ENCODE data around the gene PGAP3. TPM values are rescaled to one million over a fixed set of nuclear protein-coding genes. Genes with fewer than 3 reads are reported as not detected.

The PGAP3 gene
- polyA plus RNA-seq, 1 experiment, result 9.6 TPM

DNA sequence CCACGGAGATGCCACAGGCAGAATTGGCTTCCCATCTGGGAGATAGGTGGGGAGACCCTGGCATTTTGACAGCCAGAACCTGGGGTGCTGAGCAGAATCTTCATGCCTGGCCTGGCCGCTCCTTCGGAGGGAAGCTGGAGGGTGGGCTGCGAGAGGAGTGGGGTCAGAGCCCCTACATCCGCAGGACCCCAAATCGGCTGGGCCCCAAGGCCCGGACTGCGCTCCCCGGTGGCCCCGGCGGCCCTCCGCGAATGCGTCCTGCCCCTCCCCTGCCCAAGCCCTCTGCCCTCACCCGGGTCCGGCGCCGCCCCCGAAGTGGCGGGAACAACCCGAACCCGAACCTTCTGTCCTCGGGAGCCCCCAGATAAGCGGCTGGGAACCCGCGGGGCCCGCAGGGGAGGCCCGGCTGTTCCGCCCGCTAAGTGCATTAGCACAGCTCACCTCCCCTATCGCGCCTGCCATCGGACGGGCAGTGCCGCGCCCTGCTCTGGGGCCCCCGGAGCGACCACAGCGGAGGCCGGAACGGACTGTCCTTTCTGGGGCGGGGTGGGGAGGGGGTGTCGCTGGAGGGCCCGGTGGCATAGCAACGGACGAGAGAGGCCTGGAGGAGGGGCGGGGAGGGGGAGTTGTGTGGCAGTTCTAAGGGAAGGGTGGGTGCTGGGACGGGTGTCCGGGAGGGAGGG is 20.5 kb downstream of the PGAP3 start:
- TF ChIP-seq, protein P1, sequence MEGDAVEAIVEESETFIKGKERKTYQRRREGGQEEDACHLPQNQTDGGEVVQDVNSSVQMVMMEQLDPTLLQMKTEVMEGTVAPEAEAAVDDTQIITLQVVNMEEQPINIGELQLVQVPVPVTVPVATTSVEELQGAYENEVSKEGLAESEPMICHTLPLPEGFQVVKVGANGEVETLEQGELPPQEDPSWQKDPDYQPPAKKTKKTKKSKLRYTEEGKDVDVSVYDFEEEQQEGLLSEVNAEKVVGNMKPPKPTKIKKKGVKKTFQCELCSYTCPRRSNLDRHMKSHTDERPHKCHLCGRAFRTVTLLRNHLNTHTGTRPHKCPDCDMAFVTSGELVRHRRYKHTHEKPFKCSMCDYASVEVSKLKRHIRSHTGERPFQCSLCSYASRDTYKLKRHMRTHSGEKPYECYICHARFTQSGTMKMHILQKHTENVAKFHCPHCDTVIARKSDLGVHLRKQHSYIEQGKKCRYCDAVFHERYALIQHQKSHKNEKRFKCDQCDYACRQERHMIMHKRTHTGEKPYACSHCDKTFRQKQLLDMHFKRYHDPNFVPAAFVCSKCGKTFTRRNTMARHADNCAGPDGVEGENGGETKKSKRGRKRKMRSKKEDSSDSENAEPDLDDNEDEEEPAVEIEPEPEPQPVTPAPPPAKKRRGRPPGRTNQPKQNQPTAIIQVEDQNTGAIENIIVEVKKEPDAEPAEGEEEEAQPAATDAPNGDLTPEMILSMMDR (IDR thresholded peaks at IDR 0.05; ENCODE audit: low read depth, low read length), result no peak
- H3K9me3 ChIP-seq (ENCODE audit: control insufficient read depth, insufficient read depth, low read length), result no peaks in the 10 kb centered on the region; the same call in 1 of the 2 replicates
- H3K27ac ChIP-seq (ENCODE audit: low read depth, low read length), result no peak overlapping the region
- peaks cover 37% of the 10 kb centered on the region for H3K27me3 ChIP-seq (ENCODE audit: control insufficient read depth, insufficient read depth, low read length)
- DNase-seq (ENCODE audit: low read depth, low spot score), result no peak
- POLR2A ChIA-PET, result no interaction called here
- no peak overlapping the region for H3K4me3 ChIP-seq (ENCODE audit: low read depth, low read length)
- CTCF ChIA-PET, result interaction anchor here (0.7 to 2.1 kb wide), 2 partner anchors 14 to 46 kb away, joined by 3 to 9 read pairs; no protein-coding TSS in a partner anchor

DNA sequence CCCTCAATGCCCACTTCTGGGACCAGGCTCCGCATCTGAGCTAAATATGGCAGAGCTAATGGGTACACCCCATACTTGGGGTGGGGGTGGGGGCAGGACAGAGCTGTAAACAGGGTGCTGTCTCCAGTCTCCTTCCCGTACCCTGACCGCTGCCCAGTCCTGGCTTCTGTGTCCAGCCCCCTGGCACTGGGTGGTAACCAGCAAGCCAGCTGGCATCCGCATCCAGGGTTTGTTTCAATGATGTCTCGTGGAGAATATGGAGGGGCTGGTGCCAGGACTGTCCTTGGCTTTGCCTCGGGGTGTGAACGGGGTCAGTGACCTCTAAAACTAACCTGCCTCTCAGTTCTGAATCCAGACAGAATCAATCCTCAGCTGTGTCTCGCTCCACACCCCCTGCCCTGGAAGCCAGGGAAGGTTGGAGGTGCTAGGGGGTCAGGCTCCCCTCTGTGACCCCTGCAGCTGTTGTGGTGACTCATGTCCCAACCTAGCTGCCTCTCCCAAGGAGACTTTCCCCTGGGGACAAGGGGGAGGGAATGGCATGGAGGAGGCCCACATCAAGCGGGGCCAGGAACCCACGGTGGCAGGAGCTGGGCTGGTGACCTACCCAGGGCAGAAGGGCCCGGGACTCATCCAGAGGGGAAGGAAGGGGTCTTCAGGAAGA is 21.1 kb downstream of the PGAP3 start:
- no peak overlapping the region for H3K27ac ChIP-seq (ENCODE audit: low read depth, low read length)
- H3K9me3 ChIP-seq (ENCODE audit: control insufficient read depth, insufficient read depth, low read length), result no peaks in the 10 kb centered on the region; the same call in 1 of the 2 replicates
- peaks cover 37% of the 10 kb centered on the region for H3K27me3 ChIP-seq (ENCODE audit: control insufficient read depth, insufficient read depth, low read length)
- no peak overlapping the region for H3K4me3 ChIP-seq (ENCODE audit: low read depth, low read length)
- ChIA-PET CTCF (interaction anchor here (0.7 to 2.1 kb wide), 5 partner anchors 13 to 64 kb away, joined by 3 to 9 read pairs (median 3); partner anchors contain the start of gene MIEN1), POLR2A (no interaction called here)
- TF ChIP-seq, protein P1 (IDR thresholded peaks at IDR 0.05; ENCODE audit: low read depth, low read length), result no peak
- no peak for DNase-seq (ENCODE audit: low read depth, low spot score)

DNA sequence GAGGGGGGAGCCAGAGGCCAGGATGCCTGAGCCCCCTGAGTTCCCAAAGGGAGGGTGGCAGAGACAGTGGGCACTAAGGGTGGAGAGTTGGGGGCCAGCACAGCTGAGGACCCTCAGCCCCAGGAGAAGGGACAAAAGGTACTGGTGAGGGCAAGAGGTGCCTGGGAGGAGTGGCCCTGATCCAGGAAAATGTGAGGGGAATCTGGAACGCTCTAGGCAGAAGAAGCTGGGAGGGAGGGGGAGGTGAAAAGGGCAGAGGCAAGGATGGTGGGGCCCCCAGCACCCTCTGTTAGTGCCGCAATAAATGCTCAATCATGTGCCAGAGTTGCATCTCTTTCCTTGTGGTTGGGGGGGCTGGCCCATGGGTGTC is 21.6 kb downstream of the PGAP3 start:
- Histone ChIP-seq H3K27ac (ENCODE audit: low read depth, low read length) (no peak overlapping the region), H3K9me3 (ENCODE audit: control insufficient read depth, insufficient read depth, low read length) (no peaks in the 10 kb centered on the region; the same call in 1 of the 2 replicates), H3K4me3 (ENCODE audit: low read depth, low read length) (no peak overlapping the region), H3K27me3 (ENCODE audit: control insufficient read depth, insufficient read depth, low read length) (peaks cover 33% of the 10 kb centered on the region)
- TF ChIP-seq, protein P1 (IDR thresholded peaks at IDR 0.05; ENCODE audit: low read depth, low read length), result no peak
- ChIA-PET POLR2A (no interaction called here), CTCF (interaction anchor here (0.7 to 2.1 kb wide), 4 partner anchors 15 to 64 kb away, joined by 3 to 9 read pairs (median 3); partner anchors contain the start of gene MIEN1)
- no peak for DNase-seq (ENCODE audit: low read depth, low spot score)

DNA sequence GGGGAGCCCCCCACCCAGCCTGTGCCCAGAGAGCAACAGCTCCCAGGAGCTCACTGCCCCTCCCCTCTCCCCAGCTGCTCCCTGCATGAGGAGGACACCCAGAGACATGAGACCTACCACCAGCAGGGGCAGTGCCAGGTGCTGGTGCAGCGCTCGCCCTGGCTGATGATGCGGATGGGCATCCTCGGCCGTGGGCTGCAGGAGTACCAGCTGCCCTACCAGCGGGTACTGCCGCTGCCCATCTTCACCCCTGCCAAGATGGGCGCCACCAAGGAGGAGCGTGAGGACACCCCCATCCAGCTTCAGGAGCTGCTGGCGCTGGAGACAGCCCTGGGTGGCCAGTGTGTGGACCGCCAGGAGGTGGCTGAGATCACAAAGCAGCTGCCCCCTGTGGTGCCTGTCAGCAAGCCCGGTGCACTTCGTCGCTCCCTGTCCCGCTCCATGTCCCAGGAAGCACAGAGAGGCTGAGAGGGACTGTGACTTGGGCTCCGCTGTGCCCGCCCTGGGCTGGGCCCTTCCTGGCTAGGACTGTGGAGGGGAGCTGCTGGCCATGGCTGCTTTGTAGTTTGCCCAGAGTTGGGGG is 22.1 kb downstream of the PGAP3 start:
- no peak overlapping the region for H3K4me3 ChIP-seq (ENCODE audit: low read depth, low read length)
- ChIA-PET POLR2A (no interaction called here), CTCF (interaction anchor here (0.7 to 2.1 kb wide), 4 partner anchors 15 to 65 kb away, joined by 3 to 9 read pairs (median 3); partner anchors contain the start of gene MIEN1)
- H3K27me3 ChIP-seq (ENCODE audit: control insufficient read depth, insufficient read depth, low read length), result peaks cover 28% of the 10 kb centered on the region
- H3K27ac ChIP-seq (ENCODE audit: low read depth, low read length), result no peak overlapping the region
- DNase-seq (ENCODE audit: low read depth, low spot score), result no peak
- no peaks in the 10 kb centered on the region; the same call in 1 of the 2 replicates for H3K9me3 ChIP-seq (ENCODE audit: control insufficient read depth, insufficient read depth, low read length)
- TF ChIP-seq, protein P1 (IDR thresholded peaks at IDR 0.05; ENCODE audit: low read depth, low read length), result 0 out of 2 replicates have a peak, but pooled peaks have one; percentile 6
